ENCODE data around the gene PSORS1C1. TPM values are rescaled to one million over a fixed set of nuclear protein-coding genes. Genes with fewer than 3 reads are reported as not detected.
A peak's percentile ranks its signal among the peaks of the same experiment; 100 is the strongest.

The PSORS1C1 gene
- total and polyA plus RNA-seq, 10 donors: 0.11 to 3.4 (median 0.76) TPM; not detected in 3

DNA sequence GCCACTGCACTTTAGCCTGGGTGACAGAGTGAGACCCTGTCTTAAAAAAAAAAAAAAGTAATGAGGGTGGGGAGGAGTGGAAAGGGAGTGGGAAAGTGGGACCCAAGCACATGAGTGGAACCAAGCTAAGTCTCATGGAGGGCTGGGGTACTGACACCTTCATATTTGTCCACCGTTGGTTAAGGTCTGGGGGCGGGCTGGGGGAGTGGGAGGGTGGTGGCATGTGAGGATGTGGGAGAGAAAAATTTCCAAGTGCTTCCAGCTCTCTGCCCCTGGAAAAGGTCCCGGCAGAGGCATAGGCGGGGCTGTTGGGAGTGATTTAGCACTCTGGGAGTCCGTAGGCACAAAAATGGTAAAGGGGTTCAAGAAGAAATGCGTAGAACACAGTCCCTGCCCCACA, 18.2 kb downstream of the PSORS1C1 start:
- Histone ChIP-seq H3K36me3 (no peaks in the 10 kb centered on the region), H3K27ac (no peak overlapping the region), H3K27me3 (replicated peaks in 1 of 7) (peaks cover 0 to 5% (median 0%) of the 10 kb centered on the region in 7 donors), H3K4me1 (peaks cover 0 to 12% (median 7%) of the 10 kb centered on the region in 6 donors), H3K4me3 (no peak overlapping the region), H3K9me3 (no peaks in the 10 kb centered on the region)
- DNase-seq: no peak
- intact Hi-C loops (cut with DNase I; ENCODE audit: low total_unique reads): no loop called here
- TF ChIP-seq, protein P1, sequence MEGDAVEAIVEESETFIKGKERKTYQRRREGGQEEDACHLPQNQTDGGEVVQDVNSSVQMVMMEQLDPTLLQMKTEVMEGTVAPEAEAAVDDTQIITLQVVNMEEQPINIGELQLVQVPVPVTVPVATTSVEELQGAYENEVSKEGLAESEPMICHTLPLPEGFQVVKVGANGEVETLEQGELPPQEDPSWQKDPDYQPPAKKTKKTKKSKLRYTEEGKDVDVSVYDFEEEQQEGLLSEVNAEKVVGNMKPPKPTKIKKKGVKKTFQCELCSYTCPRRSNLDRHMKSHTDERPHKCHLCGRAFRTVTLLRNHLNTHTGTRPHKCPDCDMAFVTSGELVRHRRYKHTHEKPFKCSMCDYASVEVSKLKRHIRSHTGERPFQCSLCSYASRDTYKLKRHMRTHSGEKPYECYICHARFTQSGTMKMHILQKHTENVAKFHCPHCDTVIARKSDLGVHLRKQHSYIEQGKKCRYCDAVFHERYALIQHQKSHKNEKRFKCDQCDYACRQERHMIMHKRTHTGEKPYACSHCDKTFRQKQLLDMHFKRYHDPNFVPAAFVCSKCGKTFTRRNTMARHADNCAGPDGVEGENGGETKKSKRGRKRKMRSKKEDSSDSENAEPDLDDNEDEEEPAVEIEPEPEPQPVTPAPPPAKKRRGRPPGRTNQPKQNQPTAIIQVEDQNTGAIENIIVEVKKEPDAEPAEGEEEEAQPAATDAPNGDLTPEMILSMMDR (IDR thresholded peaks at IDR 0.05 in 8 of 11, conservative IDR thresholded peaks at IDR 0.05 in 3 of 11): no peak
- TF ChIP-seq POLR2A (IDR thresholded peaks at IDR 0.05): no peak
- TF ChIP-seq POLR2AphosphoS5 (IDR thresholded peaks at IDR 0.05): no peak
- 64 to 83% (median 76%) methylated on average over 6 of the region's 6 CpGs for WGBS, 5 donors

DNA sequence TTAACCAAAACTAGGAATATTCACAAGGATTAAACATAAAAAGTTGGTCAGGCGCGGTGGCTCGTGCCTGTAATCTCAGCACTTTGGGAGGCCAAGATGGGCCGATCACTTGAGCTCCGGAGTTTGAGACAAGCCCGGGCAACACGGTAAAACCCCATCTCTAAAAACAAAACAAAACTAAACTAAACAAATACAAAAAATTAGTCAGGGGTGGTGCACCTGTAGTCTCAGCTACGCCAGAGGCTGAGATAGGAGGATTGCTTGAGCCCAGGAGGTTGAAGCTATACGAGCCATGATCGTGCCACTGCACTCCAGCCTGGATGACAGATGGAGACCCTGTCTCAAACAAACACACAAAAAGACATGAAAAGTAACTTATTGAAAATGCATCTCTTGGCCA, 21.1 kb downstream of the PSORS1C1 start:
- DNase-seq: no peak
- Histone ChIP-seq H3K4me3 (no peak overlapping the region), H3K27ac (no peak overlapping the region), H3K27me3 (replicated peaks in 1 of 7) (no peaks in the 10 kb centered on the region), H3K4me1 (peaks cover 0 to 18% (median 8%) of the 10 kb centered on the region in 6 donors), H3K36me3 (no peaks in the 10 kb centered on the region), H3K9me3 (no peaks in the 10 kb centered on the region)
- TF ChIP-seq, protein P1 (IDR thresholded peaks at IDR 0.05 in 8 of 11, conservative IDR thresholded peaks at IDR 0.05 in 3 of 11): no peak
- no peak for TF ChIP-seq POLR2A (IDR thresholded peaks at IDR 0.05)
- no peak for TF ChIP-seq POLR2AphosphoS5 (IDR thresholded peaks at IDR 0.05)
- WGBS, 5 donors: 65 to 96% (median 82%) methylated on average over 10 of the region's 10 CpGs
- intact Hi-C loops (cut with DNase I; ENCODE audit: low total_unique reads): loop anchor here (2.0 to 5.0 kb wide), 2 partner anchors 57 to 232 kb away; no protein-coding TSS in a partner anchor

DNA sequence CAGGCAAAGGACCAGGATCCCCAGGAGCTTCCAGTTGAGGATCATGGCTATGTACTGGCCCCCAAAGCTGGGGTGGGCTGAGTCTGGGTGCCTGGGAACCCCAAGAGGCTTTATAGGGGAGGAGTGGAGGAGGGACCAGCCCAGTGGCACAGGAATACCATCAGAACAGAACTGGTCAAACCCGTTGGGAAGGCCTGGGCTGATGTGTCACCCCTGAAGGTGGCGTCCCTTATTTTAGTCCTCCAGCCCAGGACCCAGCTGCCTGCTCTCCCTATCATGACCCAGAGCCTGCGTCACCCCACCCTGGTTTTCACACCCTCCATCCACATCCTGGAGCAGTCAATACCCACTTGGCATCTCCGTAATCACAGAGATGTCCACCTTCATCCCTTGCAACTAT, 24.4 kb downstream of the PSORS1C1 start, which contains the start of gene PSORS1C2:
Gene PSORS1C2, minus strand, starts transcription at position 85 of the 400 bp plus-strand sequence. Its CDS starts 40 bp downstream, at position 45.
- DNase-seq: no peak
- no peak within 1 kb of the TSS for H3K27ac ChIP-seq
- H3K36me3 ChIP-seq: peaks cover 0 to 20% (median 6%) of the 10 kb centered on the region in 6 donors
- H3K27me3 ChIP-seq (replicated peaks in 1 of 7): no peaks in the 10 kb centered on the region
- WGBS, 5 donors: 89 to 98% (median 93%) methylated on average over 4 of the region's 4 CpGs
- intact Hi-C loops (cut with DNase I; ENCODE audit: low total_unique reads): loop anchor here (5.0 kb wide), 1 partner anchor 228 kb away; no protein-coding TSS in a partner anchor
- peak within 1 kb of the TSS in 1 of 8 donors; percentile 58 for H3K4me3 ChIP-seq
- TF ChIP-seq POLR2A (IDR thresholded peaks at IDR 0.05): no peak
- TF ChIP-seq, protein P1 (IDR thresholded peaks at IDR 0.05 in 8 of 11, conservative IDR thresholded peaks at IDR 0.05 in 3 of 11): no peak
- no peak for TF ChIP-seq POLR2AphosphoS5 (IDR thresholded peaks at IDR 0.05)
- H3K9me3 ChIP-seq: no peaks in the 10 kb centered on the region
- H3K4me1 ChIP-seq: peaks cover 0 to 30% (median 8%) of the 10 kb centered on the region in 6 donors

DNA sequence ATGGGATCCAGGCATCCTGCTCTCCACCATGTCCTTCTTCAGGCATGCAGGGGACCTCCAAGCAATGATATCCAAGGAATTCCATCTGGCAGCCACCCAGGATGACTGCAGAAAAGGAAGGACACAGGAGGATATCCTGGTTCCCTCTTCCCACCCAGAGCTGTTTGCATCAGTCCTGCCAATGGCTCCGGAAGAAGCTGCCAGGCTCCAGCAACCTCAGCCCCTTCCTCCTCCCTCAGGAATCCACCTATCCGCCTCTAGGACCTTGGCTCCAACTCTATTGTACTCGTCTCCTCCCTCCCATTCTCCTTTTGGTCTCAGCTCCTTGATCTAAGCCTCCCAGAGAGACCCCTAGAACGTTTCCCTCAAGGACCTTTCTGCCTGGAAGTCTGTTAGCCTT, 25.0 kb downstream of the PSORS1C1 start:
- no peak overlapping the region for H3K27ac ChIP-seq
- no peak for DNase-seq
- WGBS, 5 donors: 48 to 70% (median 56%) methylated on average over 4 of the region's 4 CpGs
- no peaks in the 10 kb centered on the region for H3K27me3 ChIP-seq (replicated peaks in 1 of 7)
- H3K4me3 ChIP-seq: no peak overlapping the region
- peaks cover 0 to 26% (median 7%) of the 10 kb centered on the region in 6 donors for H3K36me3 ChIP-seq
- TF ChIP-seq POLR2A (IDR thresholded peaks at IDR 0.05) (no peak), POLR2AphosphoS5 (IDR thresholded peaks at IDR 0.05) (no peak)
- TF ChIP-seq, protein P1 (IDR thresholded peaks at IDR 0.05 in 8 of 11, conservative IDR thresholded peaks at IDR 0.05 in 3 of 11): no peak
- H3K4me1 ChIP-seq: peaks cover 0 to 30% (median 8%) of the 10 kb centered on the region in 6 donors
- intact Hi-C loops (cut with DNase I; ENCODE audit: low total_unique reads): loop anchor here (5.0 kb wide), 1 partner anchor 228 kb away; no protein-coding TSS in a partner anchor
- H3K9me3 ChIP-seq: no peaks in the 10 kb centered on the region

Data from spleen (tissue), 11 donors.